ENCODE data around the gene ST8SIA4. TPM values are rescaled to one million over a fixed set of nuclear protein-coding genes. Genes with fewer than 3 reads are reported as not detected.

The ST8SIA4 gene
- total and polyA plus RNA-seq, 8 donors, result 9.4 to 38.5 (median 11.2) TPM

- Histone ChIP-seq H3K9me3 (no peaks in the 10 kb centered on the region), H3K36me3 (no peaks in the 10 kb centered on the region), H3K27ac (no peak overlapping the region), H3K27me3 (no peaks in the 10 kb centered on the region), H3K4me3 (no peak overlapping the region), H3K4me1 (peaks cover 0 to 6% of the 10 kb centered on the region in 2 donors)
- intact Hi-C loops (cut with DNase I), result no loop called here
- TF ChIP-seq CTCF (IDR thresholded peaks at IDR 0.05), result no peak
- ATAC-seq (no peak), DNase-seq (no peak)
Observed at GRCh38 chr5:100818340-100818739, 84.7 kb downstream of the ST8SIA4 start.

- no peak for DNase-seq
- intact Hi-C loops (cut with DNase I), result no loop called here
- no peak for ATAC-seq
- Histone ChIP-seq H3K27ac (no peak overlapping the region), H3K4me1 (no peaks in the 10 kb centered on the region), H3K4me3 (no peak overlapping the region), H3K9me3 (peaks cover 0 to 3% of the 10 kb centered on the region in 2 donors), H3K27me3 (no peaks in the 10 kb centered on the region), H3K36me3 (no peaks in the 10 kb centered on the region)
- TF ChIP-seq CTCF (IDR thresholded peaks at IDR 0.05), result no peak
Observed at GRCh38 chr5:100803397-100803796, 99.7 kb downstream of the ST8SIA4 start.

GRCh38 chr5:100802208-100802607 is 100.9 kb downstream of the ST8SIA4 start:
- no peak for TF ChIP-seq CTCF (IDR thresholded peaks at IDR 0.05)
- no peak for ATAC-seq
- intact Hi-C loops (cut with DNase I), result no loop called here

GRCh38 chr5:100800562-100800961 is 102.5 kb downstream of the ST8SIA4 start:
- no peaks in the 10 kb centered on the region for H3K4me1 ChIP-seq
- no peak for TF ChIP-seq CTCF (IDR thresholded peaks at IDR 0.05)
- no peak overlapping the region for H3K27ac ChIP-seq
- intact Hi-C loops (cut with DNase I), result no loop called here
- DNase-seq, result no peak
- H3K9me3 ChIP-seq, result peaks cover 0 to 3% of the 10 kb centered on the region in 2 donors
- no peak for ATAC-seq
- no peaks in the 10 kb centered on the region for H3K36me3 ChIP-seq
- H3K27me3 ChIP-seq, result no peaks in the 10 kb centered on the region
- H3K4me3 ChIP-seq, result no peak overlapping the region

More at GRCh38 chr5:100802208-100802607, 100.9 kb downstream of the ST8SIA4 start:
- Histone ChIP-seq H3K27ac (no peak overlapping the region), H3K36me3 (no peaks in the 10 kb centered on the region), H3K9me3 (peaks cover 0 to 3% of the 10 kb centered on the region in 2 donors), H3K4me1 (no peaks in the 10 kb centered on the region), H3K4me3 (no peak overlapping the region), H3K27me3 (no peaks in the 10 kb centered on the region)
- no peak for DNase-seq

GRCh38 chr5:100799166-100799565 is 103.9 kb downstream of the ST8SIA4 start:
- no peaks in the 10 kb centered on the region for H3K36me3 ChIP-seq
- no peak overlapping the region for H3K4me3 ChIP-seq
- no peaks in the 10 kb centered on the region for H3K4me1 ChIP-seq
- H3K27me3 ChIP-seq, result no peaks in the 10 kb centered on the region
- ATAC-seq (no peak), DNase-seq (no peak)
- intact Hi-C loops (cut with DNase I), result no loop called here
- no peak overlapping the region for H3K27ac ChIP-seq
- no peak for TF ChIP-seq CTCF (IDR thresholded peaks at IDR 0.05)
- H3K9me3 ChIP-seq, result peaks cover 0 to 12% of the 10 kb centered on the region in 2 donors

Measured in left lung (tissue), 10 donors.